Loucy (cell line): Measurements from ENCODE around the gene SDK1.

Experiments used
- CTCF ChIP-seq: fragments of 200-600 bp; sonication (generic); conservative IDR thresholded peaks from 2 replicates; pipeline ENCODE4 v1.5.1; 2014; ENCODE audit warnings: mild to moderate bottlenecking, antibody characterized with exemption, low read length
- EZH2phosphoT487 ChIP-seq: fragments of 200-600 bp; IDR thresholded peaks from 2 replicates; pipeline ENCODE4 v1.6.1; 2018; ENCODE audit warnings: antibody characterized with exemption, mild to moderate bottlenecking, moderate library complexity, borderline replicate concordance

DNA sequence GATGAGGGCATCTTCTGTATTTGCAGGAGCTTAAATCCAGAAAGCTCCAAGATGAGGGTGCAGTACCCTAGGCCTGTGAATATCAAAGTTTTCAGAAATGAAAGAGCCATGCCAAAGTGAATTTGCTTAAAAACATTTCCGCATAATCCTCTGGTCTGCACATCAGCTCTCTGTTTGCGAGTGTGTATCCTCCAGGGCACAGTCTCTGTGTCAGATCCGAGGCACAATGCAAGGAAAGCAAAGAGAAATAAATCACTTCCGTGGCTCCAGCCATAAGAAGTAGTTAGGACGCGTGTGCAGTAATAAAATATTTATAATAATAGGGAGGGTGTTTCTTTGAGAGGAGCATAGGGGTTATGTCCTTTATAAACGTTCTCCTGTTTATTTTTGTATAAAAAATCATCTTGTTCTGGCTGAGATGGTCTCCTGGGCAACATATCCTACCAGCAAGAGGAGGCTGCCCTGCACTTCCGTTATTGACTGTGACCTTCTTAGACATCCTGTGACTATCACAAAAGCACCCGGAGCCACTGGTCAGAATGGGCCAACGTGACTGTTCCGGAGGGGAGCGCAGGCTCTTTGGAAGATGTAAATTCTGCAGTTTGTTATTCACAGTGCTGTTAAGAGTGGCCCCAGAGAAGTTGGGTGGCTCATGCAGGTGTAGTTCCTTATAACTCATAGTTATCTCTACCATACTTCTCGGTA is 713.4 kb downstream of the SDK1 start:
- TF ChIP-seq CTCF (no peak), EZH2phosphoT487 (no peak)
